Hepatocyte (in vitro differentiated cells): ENCODE results near the gene SYNRG. TPM values are rescaled to one million over a fixed set of nuclear protein-coding genes. Genes with fewer than 3 reads are reported as not detected.

Source experiments
- DNase-seq: peaks from one replicate; pipeline ENCODE4 v3.0.0-alpha.2; 2016; ENCODE audit warnings: low spot score
- H2AFZ ChIP-seq: fragments of 200-600 bp; sonication (generic); 2 replicates; pipeline ENCODE4 v1.6.0; 2016; ENCODE audit warnings: antibody characterized with exemption, mild to moderate bottlenecking
- H3K27ac ChIP-seq: fragments of 200-600 bp; sonication (generic); 2 replicates; pipeline ENCODE4 v1.5.1; 2016; ENCODE audit warnings: mild to moderate bottlenecking
- H3K27me3 ChIP-seq: fragments of 200-600 bp; sonication (generic); 2 replicates; pipeline ENCODE4 v1.6.1; 2016
- H3K36me3 ChIP-seq: fragments of 200-600 bp; sonication (generic); replicated peaks from 2 replicates; pipeline ENCODE4 v1.5.1; 2016; ENCODE audit warnings: low read depth; ENCODE audit not compliant: insufficient read depth
- H3K4me1 ChIP-seq: fragments of 200-600 bp; sonication (generic); 2 replicates; pipeline ENCODE4 v1.5.1; 2016; ENCODE audit warnings: mild to moderate bottlenecking, moderate library complexity; ENCODE audit not compliant: insufficient read depth
- H3K4me2 ChIP-seq: fragments of 200-600 bp; sonication (generic); 2 replicates; pipeline ENCODE4 v1.6.0; 2016
- H3K4me3 ChIP-seq: fragments of 200-600 bp; sonication (generic); 2 replicates; pipeline ENCODE4 v1.5.1; 2016; ENCODE audit warnings: mild to moderate bottlenecking
- H3K79me2 ChIP-seq: fragments of 200-600 bp; sonication (generic); 2 replicates; pipeline ENCODE4 v1.6.0; 2017; ENCODE audit warnings: mild to moderate bottlenecking
- H3K9me2 ChIP-seq: fragments of 200-600 bp; sonication (generic); replicated peaks from 2 replicates; pipeline ENCODE4 v1.6.0; 2017; ENCODE audit warnings: mild to moderate bottlenecking; ENCODE audit not compliant: insufficient read depth
- H3K9me3 ChIP-seq: fragments of 200-600 bp; sonication (generic); 2 replicates; pipeline ENCODE4 v1.5.1; 2016; ENCODE audit warnings: low read depth, mild to moderate bottlenecking
- H4K20me1 ChIP-seq: fragments of 200-600 bp; sonication (generic); 2 replicates; pipeline ENCODE4 v1.6.0; 2016; ENCODE audit warnings: mild to moderate bottlenecking; ENCODE audit not compliant: insufficient read depth, poor library complexity, severe bottlenecking
- CTCF ChIP-seq: fragments of 200-600 bp; sonication (generic); IDR thresholded peaks from 2 replicates; pipeline ENCODE4 v1.5.1; 2016; ENCODE audit warnings: antibody characterized with exemption, mild to moderate bottlenecking; ENCODE audit not compliant: poor library complexity
- EZH2 ChIP-seq: fragments of 200-600 bp; sonication (generic); IDR thresholded peaks from 2 replicates; pipeline ENCODE4 v1.6.1; 2016; ENCODE audit warnings: antibody characterized with exemption, mild to moderate bottlenecking, borderline replicate concordance
- EZH2phosphoT487 ChIP-seq: fragments of 200-600 bp; sonication (generic); IDR thresholded peaks from one replicate; pipeline ENCODE4 v1.6.1; 2018; ENCODE audit warnings: antibody characterized with exemption, mild to moderate bottlenecking, low read depth, moderate library complexity; ENCODE audit not compliant: unreplicated experiment, severe bottlenecking
- WGBS: methylation state at CpG from one replicate; pipeline ENCODE4 v1.1.6; 2016; ENCODE audit warnings: low lambda C conversion rate; ENCODE audit errors: missing lambda C conversion rate; 5-methylcytosine and 5-hydroxymethylcytosine counted together
- polyA plus RNA-seq: library from polyadenylated mRNA; unstranded; fragments of >200 nt; fragmentation: Nextera tagmentation; extraction: Ambion mirVana; gene quantifications from 2 replicates; pipeline ENCODE4 v1.2.1, GENCODE V29; 2016
- total RNA-seq: library from RNA; depleted of rRNA; stranded (reverse); fragments of >200 nt; gene quantifications from 2 replicates; pipeline ENCODE4 v1.2.3, GENCODE V29; 2014

Gene SYNRG
- total and polyA plus RNA-seq, 2 experiments from 2014 or later = 20.7 to 21.6 TPM

GRCh38 chr17:37567538-37567937 is 41.7 kb downstream of the SYNRG start:
- Histone ChIP-seq H3K79me2 (no peaks in the 10 kb centered on the region), H4K20me1 (no peaks in the 10 kb centered on the region), H3K9me2 (no peaks in the 10 kb centered on the region), H3K9me3 (no peaks in the 10 kb centered on the region), H3K4me3 (no peak overlapping the region), H3K27ac (no peak overlapping the region), H3K36me3 (no peaks in the 10 kb centered on the region), H2AFZ (no peak overlapping the region), H3K27me3 (no peaks in the 10 kb centered on the region), H3K4me2 (no peak overlapping the region), H3K4me1 (no peaks in the 10 kb centered on the region)
- no peak for DNase-seq
- no peak for TF ChIP-seq EZH2
- no peak for TF ChIP-seq CTCF
- TF ChIP-seq EZH2phosphoT487 = no peak
- WGBS = 94% methylated on average over 4 of the region's 4 CpGs

DNA sequence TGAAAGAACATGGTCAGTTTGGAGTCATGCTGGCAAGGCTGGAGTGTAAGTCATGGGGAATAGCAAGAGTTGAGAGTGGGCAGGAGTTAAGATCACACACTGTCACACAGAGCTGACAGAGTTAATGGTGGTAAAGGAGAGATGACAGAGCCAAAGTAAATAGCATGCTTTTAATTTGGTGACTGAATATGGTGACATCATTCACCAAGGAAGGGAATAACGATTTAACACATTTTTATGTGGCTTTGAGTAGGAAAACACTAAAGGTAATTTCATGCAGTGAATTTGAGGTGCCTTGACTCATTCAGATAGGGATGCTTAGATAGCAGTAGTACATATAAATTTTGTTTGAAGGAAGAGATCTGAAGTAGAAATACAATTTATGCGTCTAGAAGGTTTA is 42.1 kb downstream of the SYNRG start:
- 93% methylated on average over 2 of the region's 2 CpGs for WGBS
- H3K9me2 ChIP-seq = no peaks in the 10 kb centered on the region
- H3K27me3 ChIP-seq = no peaks in the 10 kb centered on the region
- H3K36me3 ChIP-seq = no peaks in the 10 kb centered on the region
- DNase-seq = no peak
- no peaks in the 10 kb centered on the region for H4K20me1 ChIP-seq
- TF ChIP-seq EZH2 (no peak), EZH2phosphoT487 (no peak), CTCF (no peak)
- no peak overlapping the region for H3K27ac ChIP-seq
- no peaks in the 10 kb centered on the region for H3K79me2 ChIP-seq
- no peak overlapping the region for H2AFZ ChIP-seq
- no peaks in the 10 kb centered on the region for H3K4me1 ChIP-seq
- no peak overlapping the region for H3K4me3 ChIP-seq
- no peak overlapping the region for H3K4me2 ChIP-seq
- no peaks in the 10 kb centered on the region for H3K9me3 ChIP-seq

DNA sequence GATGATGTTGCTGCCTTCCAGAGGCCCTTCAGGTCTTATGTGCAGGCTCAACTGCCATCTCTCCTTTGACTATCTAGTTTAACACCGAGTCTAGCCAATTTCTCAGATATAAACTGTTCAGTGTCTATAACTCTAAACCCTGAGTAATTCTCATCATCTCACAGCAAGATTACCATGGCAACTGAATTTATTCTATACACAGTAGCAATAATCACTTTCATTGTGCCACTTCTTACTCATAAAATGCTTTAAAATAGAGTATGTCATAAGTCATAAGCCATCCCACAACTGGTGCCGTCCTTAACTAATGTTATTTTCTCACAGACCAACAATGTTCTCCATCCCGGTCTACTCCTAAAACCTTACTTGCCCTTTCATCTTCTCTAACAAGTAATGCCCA is 45.0 kb downstream of the SYNRG start:
- 96% methylated on average over 3 of the region's 3 CpGs for WGBS

More for the DNA sequence above, 45.0 kb downstream of the SYNRG start:
- Histone ChIP-seq H4K20me1 (no peaks in the 10 kb centered on the region), H3K27me3 (no peaks in the 10 kb centered on the region), H3K79me2 (no peaks in the 10 kb centered on the region), H2AFZ (no peak overlapping the region), H3K4me3 (no peak overlapping the region), H3K9me3 (no peaks in the 10 kb centered on the region), H3K36me3 (no peaks in the 10 kb centered on the region), H3K27ac (no peak overlapping the region), H3K4me2 (no peak overlapping the region), H3K4me1 (no peaks in the 10 kb centered on the region), H3K9me2 (no peaks in the 10 kb centered on the region)
- DNase-seq = no peak
- TF ChIP-seq EZH2phosphoT487 (no peak), CTCF (no peak), EZH2 (no peak)
